ENCODE measurements around the gene ZNF407.

ZNF407 gene

GRCh38 chr18:74828200-74828599 is 230.5 kb downstream of the ZNF407 start:
- Histone ChIP-seq H3K9ac (ENCODE audit: low read length) (no peak overlapping the region), H3K27ac (ENCODE audit: low read depth, low read length) (no peak overlapping the region), H3K79me2 (ENCODE audit: insufficient read depth, low read length) (no peaks in the 10 kb centered on the region), H3K9me3 (ENCODE audit: insufficient read depth, low read length) (no peaks in the 10 kb centered on the region), H3K36me3 (ENCODE audit: low read length) (no peaks in the 10 kb centered on the region), H4K20me1 (ENCODE audit: low read depth, low read length) (no peaks in the 10 kb centered on the region), H3K4me2 (ENCODE audit: low read depth, low read length, poor library complexity, severe bottlenecking) (no peak overlapping the region), H2AFZ (ENCODE audit: low read depth, low read length, severe bottlenecking) (no peak overlapping the region), H3K9me2 (replicated peaks; ENCODE audit: insufficient read depth, low read length) (no peaks in the 10 kb centered on the region), H3K4me3 (ENCODE audit: insufficient read depth, low read length, poor library complexity, severe bottlenecking) (no peak overlapping the region), H3K27me3 (ENCODE audit: low read length) (no peaks in the 10 kb centered on the region), H3F3A (ENCODE audit: insufficient read depth) (no peaks in the 10 kb centered on the region)
- no peak for TF ChIP-seq CTCF (IDR thresholded peaks at IDR 0.05; ENCODE audit: insufficient read depth, low read length, poor library complexity, severe bottlenecking)
- TF ChIP-seq EZH2phosphoT487 (conservative IDR thresholded peaks at IDR 0.05; ENCODE audit: low read length) = no peak

GRCh38 chr18:74831571-74832250 is 234.0 kb downstream of the ZNF407 start:
- no peaks in the 10 kb centered on the region for H3K79me2 ChIP-seq (ENCODE audit: insufficient read depth, low read length)
- no peak overlapping the region for H2AFZ ChIP-seq (ENCODE audit: low read depth, low read length, severe bottlenecking)
- no peak overlapping the region for H3K27ac ChIP-seq (ENCODE audit: low read depth, low read length)
- H3K9me3 ChIP-seq (ENCODE audit: insufficient read depth, low read length) = no peaks in the 10 kb centered on the region
- no peak overlapping the region for H3K4me3 ChIP-seq (ENCODE audit: insufficient read depth, low read length, poor library complexity, severe bottlenecking)
- H3K4me2 ChIP-seq (ENCODE audit: low read depth, low read length, poor library complexity, severe bottlenecking) = no peak overlapping the region
- H3K9me2 ChIP-seq (replicated peaks; ENCODE audit: insufficient read depth, low read length) = no peaks in the 10 kb centered on the region
- TF ChIP-seq CTCF (IDR thresholded peaks at IDR 0.05; ENCODE audit: insufficient read depth, low read length, poor library complexity, severe bottlenecking) (no peak), EZH2phosphoT487 (conservative IDR thresholded peaks at IDR 0.05; ENCODE audit: low read length) (no peak)
- H4K20me1 ChIP-seq (ENCODE audit: low read depth, low read length) = no peaks in the 10 kb centered on the region
- no peaks in the 10 kb centered on the region for H3K27me3 ChIP-seq (ENCODE audit: low read length)
- H3K9ac ChIP-seq (ENCODE audit: low read length) = no peak overlapping the region
- H3K36me3 ChIP-seq (ENCODE audit: low read length) = no peaks in the 10 kb centered on the region
- H3F3A ChIP-seq (ENCODE audit: insufficient read depth) = no peaks in the 10 kb centered on the region

- Histone ChIP-seq H3K9me2 (replicated peaks; ENCODE audit: insufficient read depth, low read length) (no peaks in the 10 kb centered on the region), H3K9me3 (ENCODE audit: insufficient read depth, low read length) (no peaks in the 10 kb centered on the region), H3K36me3 (ENCODE audit: low read length) (no peaks in the 10 kb centered on the region), H3F3A (ENCODE audit: insufficient read depth) (no peaks in the 10 kb centered on the region), H3K27ac (ENCODE audit: low read depth, low read length) (no peak overlapping the region), H3K4me3 (ENCODE audit: insufficient read depth, low read length, poor library complexity, severe bottlenecking) (no peak overlapping the region), H3K79me2 (ENCODE audit: insufficient read depth, low read length) (no peaks in the 10 kb centered on the region), H3K9ac (ENCODE audit: low read length) (no peak overlapping the region), H3K4me2 (ENCODE audit: low read depth, low read length, poor library complexity, severe bottlenecking) (no peak overlapping the region), H4K20me1 (ENCODE audit: low read depth, low read length) (no peaks in the 10 kb centered on the region), H2AFZ (ENCODE audit: low read depth, low read length, severe bottlenecking) (no peak overlapping the region), H3K27me3 (ENCODE audit: low read length) (no peaks in the 10 kb centered on the region)
- no peak for TF ChIP-seq EZH2phosphoT487 (conservative IDR thresholded peaks at IDR 0.05; ENCODE audit: low read length)
- no peak for TF ChIP-seq CTCF (IDR thresholded peaks at IDR 0.05; ENCODE audit: insufficient read depth, low read length, poor library complexity, severe bottlenecking)
Measured at GRCh38 chr18:74832381-74832780, 234.7 kb downstream of the ZNF407 start.
